HL-60 (cell line): ENCODE data around the gene ZCWPW1.

Experiments
- DNase-seq, 2 experiments: peaks; one replicate each; pipeline ENCODE4 v3.0.0-alpha.2; 2010 to 2020; ENCODE audit warnings: low read depth in 1 of 2, low spot score in 1 of 2
- H3K27ac ChIP-seq: fragments of 250-450 bp; sonication (Bioruptor Pico); replicated peaks from 2 replicates; pipeline ENCODE4 v1.5.1; 2020; ENCODE audit warnings: mild to moderate bottlenecking, moderate library complexity
- H3K27me3 ChIP-seq: fragments of 250-450 bp; sonication (Bioruptor Pico); 2 replicates; pipeline ENCODE4 v1.5.1; 2021; ENCODE audit warnings: mild to moderate bottlenecking, moderate library complexity; ENCODE audit not compliant: insufficient read depth, poor library complexity, severe bottlenecking
- H3K4me3 ChIP-seq: replicated peaks from 2 replicates; pipeline ENCODE4 v1.5.1; 2011; ENCODE audit warnings: mild to moderate bottlenecking, control low read depth, low read length; ENCODE audit not compliant: insufficient read depth
- CTCF ChIP-seq: IDR thresholded peaks from one replicate; pipeline ENCODE4 v1.5.1; 2011; ENCODE audit warnings: low read length, control low read depth, inconsistent platforms; ENCODE audit not compliant: insufficient read depth
- GABPA ChIP-seq: IDR thresholded peaks from 2 replicates; pipeline ENCODE4 v1.6.1; 2012; ENCODE audit warnings: low read depth
- POLR2AphosphoS5 ChIP-seq: IDR thresholded peaks from 2 replicates; pipeline ENCODE4 v1.6.1; 2012; ENCODE audit warnings: low read depth
- SPI1 ChIP-seq: IDR thresholded peaks from 2 replicates; pipeline ENCODE4 v1.6.1; 2012; ENCODE audit warnings: low read depth, mild to moderate bottlenecking, borderline replicate concordance
- TF ChIP-seq, protein P1 (sequence below): IDR thresholded peaks from 2 replicates; pipeline ENCODE4 v1.6.1; 2012; ENCODE audit warnings: low read depth; ENCODE audit not compliant: insufficient replicate concordance

Gene ZCWPW1

GRCh38 chr7:100400041-100400440, 28.5 kb downstream of the ZCWPW1 start:
- DNase-seq, result no peak
- TF ChIP-seq POLR2AphosphoS5, result no peak
- H3K27me3 ChIP-seq, result no peaks in the 10 kb centered on the region
- H3K27ac ChIP-seq, result no peak overlapping the region
- H3K4me3 ChIP-seq, result no peak overlapping the region

GRCh38 chr7:100398239-100398638, 30.3 kb downstream of the ZCWPW1 start:
- TF ChIP-seq POLR2AphosphoS5 (no peak), CTCF (no peak), SPI1 (no peak), GABPA (no peak)
- TF ChIP-seq, protein P1, sequence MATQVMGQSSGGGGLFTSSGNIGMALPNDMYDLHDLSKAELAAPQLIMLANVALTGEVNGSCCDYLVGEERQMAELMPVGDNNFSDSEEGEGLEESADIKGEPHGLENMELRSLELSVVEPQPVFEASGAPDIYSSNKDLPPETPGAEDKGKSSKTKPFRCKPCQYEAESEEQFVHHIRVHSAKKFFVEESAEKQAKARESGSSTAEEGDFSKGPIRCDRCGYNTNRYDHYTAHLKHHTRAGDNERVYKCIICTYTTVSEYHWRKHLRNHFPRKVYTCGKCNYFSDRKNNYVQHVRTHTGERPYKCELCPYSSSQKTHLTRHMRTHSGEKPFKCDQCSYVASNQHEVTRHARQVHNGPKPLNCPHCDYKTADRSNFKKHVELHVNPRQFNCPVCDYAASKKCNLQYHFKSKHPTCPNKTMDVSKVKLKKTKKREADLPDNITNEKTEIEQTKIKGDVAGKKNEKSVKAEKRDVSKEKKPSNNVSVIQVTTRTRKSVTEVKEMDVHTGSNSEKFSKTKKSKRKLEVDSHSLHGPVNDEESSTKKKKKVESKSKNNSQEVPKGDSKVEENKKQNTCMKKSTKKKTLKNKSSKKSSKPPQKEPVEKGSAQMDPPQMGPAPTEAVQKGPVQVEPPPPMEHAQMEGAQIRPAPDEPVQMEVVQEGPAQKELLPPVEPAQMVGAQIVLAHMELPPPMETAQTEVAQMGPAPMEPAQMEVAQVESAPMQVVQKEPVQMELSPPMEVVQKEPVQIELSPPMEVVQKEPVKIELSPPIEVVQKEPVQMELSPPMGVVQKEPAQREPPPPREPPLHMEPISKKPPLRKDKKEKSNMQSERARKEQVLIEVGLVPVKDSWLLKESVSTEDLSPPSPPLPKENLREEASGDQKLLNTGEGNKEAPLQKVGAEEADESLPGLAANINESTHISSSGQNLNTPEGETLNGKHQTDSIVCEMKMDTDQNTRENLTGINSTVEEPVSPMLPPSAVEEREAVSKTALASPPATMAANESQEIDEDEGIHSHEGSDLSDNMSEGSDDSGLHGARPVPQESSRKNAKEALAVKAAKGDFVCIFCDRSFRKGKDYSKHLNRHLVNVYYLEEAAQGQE, result no peak
- no peak for DNase-seq
- no peak overlapping the region for H3K4me3 ChIP-seq
- no peaks in the 10 kb centered on the region for H3K27me3 ChIP-seq
- H3K27ac ChIP-seq, result no peak overlapping the region

GRCh38 chr7:100397315-100398081, 31.0 kb downstream of the ZCWPW1 start:
- TF ChIP-seq CTCF, result no peak
- no peak for TF ChIP-seq GABPA
- Histone ChIP-seq H3K27ac (peak overlapping the region; percentile 69), H3K27me3 (no peaks in the 10 kb centered on the region), H3K4me3 (no peak overlapping the region)
- peak in 1 of 2 experiments; percentile 24 for DNase-seq

DNA sequence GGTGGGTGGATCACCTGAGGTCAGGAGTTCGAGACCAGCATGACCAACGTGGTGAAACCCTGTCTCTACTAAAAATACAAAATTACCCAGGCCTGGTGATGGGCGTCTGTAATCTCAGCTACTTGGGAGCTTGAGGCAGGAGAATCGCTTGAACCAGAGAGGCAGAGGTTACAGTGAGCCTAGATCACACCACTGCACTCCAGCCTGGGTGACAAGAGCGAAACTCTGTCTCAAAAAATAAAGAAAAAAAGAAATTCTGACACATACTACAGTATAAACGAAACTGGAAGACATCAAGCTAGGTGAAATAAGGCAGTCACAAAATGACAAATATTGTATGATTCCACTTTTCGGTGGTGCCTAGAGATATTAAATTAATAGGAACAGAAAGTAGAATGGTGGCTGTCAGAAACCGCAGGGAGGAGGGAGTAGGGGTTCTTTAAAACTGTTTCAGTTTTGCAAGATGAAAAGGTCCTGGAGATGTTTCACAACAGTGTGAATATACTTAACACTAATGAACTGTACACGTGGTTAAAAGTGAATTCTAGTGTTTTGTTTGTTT, 32.0 kb downstream of the ZCWPW1 start:
- H3K27ac ChIP-seq, result peak overlapping the region; percentile 69
- DNase-seq, result peak; percentile 57 to 78
- H3K4me3 ChIP-seq, result no peak overlapping the region
- no peaks in the 10 kb centered on the region for H3K27me3 ChIP-seq
- TF ChIP-seq SPI1 (peak; percentile 21; the same call in 1 of the 2 replicates), GABPA (no peak)

DNA sequence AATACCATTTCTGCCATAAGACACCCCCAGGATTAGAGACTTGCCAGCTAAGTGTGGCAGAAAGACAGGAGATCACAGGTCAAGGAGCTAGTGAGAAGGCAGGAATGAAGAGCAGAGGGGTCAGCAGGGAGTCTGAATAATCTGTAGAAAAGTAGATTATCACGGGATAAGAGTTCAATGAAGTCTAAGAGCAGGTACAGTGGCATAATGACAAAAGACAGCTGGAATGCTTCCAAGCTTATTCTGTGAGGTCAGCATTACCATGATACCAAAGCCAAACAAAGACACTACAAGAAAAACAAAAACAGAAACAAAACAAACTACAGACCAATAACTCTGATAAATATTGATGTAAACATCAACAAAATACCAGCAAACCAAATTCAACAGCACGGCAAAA, 34.4 kb downstream of the ZCWPW1 start:
- no peak overlapping the region for H3K27ac ChIP-seq

More for the DNA sequence above, 34.4 kb downstream of the ZCWPW1 start:
- H3K4me3 ChIP-seq, result no peak overlapping the region
- TF ChIP-seq SPI1, result no peak
- no peak for TF ChIP-seq CTCF
- TF ChIP-seq, protein P1, result no peak
- no peak for TF ChIP-seq GABPA
- TF ChIP-seq POLR2AphosphoS5, result no peak
- DNase-seq, result no peak
- H3K27me3 ChIP-seq, result no peaks in the 10 kb centered on the region
